Measurements from ENCODE around the gene TNNT1. TPM values are rescaled to one million over a fixed set of nuclear protein-coding genes. Genes with fewer than 3 reads are reported as not detected.
A peak's percentile ranks its signal among the peaks of the same experiment; 100 is the strongest.

Gene TNNT1
- total RNA-seq, 4 donors from 2014 or later, result 4.4 TPM; not detected in 3

DNA sequence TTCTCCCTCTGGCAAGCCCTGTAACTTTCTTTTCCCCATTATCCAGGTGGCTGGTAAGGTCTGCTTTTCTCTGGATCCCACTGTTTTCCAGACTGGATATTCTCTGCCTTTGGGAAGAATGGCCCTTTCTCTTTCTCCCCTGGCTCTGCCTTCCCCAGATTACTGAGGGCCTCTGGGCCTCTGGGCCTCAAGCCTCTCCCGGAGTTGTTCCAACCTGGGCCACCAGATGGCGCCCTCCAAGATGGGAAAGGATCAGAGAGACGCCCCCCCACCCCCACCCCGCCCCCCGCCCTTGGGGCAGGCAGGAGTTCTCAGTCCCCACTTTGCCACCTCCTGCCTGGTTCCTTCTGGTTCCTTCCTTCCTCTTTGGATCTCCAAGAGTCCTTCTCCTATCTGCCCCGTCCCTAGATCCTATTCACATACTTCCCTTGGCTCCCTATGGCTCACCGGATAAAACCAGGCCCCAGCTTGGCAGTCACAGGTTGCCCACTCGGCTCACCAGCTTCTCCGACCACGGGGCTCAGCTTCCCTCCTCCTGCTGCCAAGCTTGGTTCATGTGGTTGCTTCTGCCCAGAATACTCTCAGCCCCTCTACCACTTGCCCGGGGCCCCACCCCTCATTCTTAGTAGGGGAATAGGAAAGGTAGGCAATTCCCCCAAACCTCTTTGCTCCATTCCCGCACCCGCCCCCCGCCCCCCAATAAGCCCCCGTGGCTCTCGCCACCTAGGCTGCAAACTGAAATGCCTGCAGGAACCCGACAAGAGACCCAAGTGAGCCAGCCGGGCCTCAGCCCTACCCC lies 60.3 kb downstream of the TNNT1 start:
- peaks cover 31% of the 10 kb centered on the region for H3K27me3 ChIP-seq
- H3K36me3 ChIP-seq, result peaks cover 0 to 39% of the 10 kb centered on the region in 2 donors
- H3K4me1 ChIP-seq, result peaks cover 0 to 39% (median 19%) of the 10 kb centered on the region in 3 donors
- peak overlapping the region in 3 of 4 donors; percentile 51 to 65 (median 60) for H3K27ac ChIP-seq
- ATAC-seq, result no peak
- 46 to 47% methylated on average over 4 to 7 of the region's 18 CpGs for WGBS, 2 donors (ENCODE audit: low coverage in 1 of 2)
- TF ChIP-seq, protein P1, sequence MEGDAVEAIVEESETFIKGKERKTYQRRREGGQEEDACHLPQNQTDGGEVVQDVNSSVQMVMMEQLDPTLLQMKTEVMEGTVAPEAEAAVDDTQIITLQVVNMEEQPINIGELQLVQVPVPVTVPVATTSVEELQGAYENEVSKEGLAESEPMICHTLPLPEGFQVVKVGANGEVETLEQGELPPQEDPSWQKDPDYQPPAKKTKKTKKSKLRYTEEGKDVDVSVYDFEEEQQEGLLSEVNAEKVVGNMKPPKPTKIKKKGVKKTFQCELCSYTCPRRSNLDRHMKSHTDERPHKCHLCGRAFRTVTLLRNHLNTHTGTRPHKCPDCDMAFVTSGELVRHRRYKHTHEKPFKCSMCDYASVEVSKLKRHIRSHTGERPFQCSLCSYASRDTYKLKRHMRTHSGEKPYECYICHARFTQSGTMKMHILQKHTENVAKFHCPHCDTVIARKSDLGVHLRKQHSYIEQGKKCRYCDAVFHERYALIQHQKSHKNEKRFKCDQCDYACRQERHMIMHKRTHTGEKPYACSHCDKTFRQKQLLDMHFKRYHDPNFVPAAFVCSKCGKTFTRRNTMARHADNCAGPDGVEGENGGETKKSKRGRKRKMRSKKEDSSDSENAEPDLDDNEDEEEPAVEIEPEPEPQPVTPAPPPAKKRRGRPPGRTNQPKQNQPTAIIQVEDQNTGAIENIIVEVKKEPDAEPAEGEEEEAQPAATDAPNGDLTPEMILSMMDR (IDR thresholded peaks at IDR 0.05), result peak in 3 of 4 experiments; percentile 41 to 93 (median 52)
- TF ChIP-seq POLR2A (IDR thresholded peaks at IDR 0.05), result no peak
- H3K4me3 ChIP-seq, result no peak overlapping the region
- H3K9me3 ChIP-seq, result no peaks in the 10 kb centered on the region

DNA sequence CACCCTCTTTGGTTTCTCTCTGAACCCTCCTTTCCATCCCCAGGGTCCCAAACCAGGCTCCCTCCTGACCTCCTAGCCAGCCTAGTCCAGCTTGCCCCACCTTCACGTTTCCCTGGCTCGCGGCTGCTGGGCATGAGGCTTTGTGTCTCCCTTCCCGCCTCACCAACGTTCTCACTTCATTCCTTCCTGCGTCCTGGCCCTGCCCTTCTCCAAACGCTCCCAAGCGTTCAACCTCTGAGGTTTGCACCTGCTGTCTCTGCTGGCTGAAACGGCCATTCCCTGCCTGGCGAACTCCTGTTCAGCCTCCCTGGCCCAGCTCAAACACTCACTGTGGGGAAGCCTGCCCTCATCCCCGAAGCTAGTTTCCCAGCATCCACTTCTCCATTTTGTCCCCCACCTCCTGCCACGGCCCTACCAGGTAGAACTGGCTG lies 61.0 kb downstream of the TNNT1 start:
- 66 to 74% methylated on average over 12 of the region's 12 CpGs for WGBS, 2 donors (ENCODE audit: low coverage in 1 of 2)
- no peaks in the 10 kb centered on the region for H3K9me3 ChIP-seq
- peaks cover 0 to 37% of the 10 kb centered on the region in 2 donors for H3K36me3 ChIP-seq
- H3K4me1 ChIP-seq, result peaks cover 0 to 39% (median 19%) of the 10 kb centered on the region in 3 donors
- H3K4me3 ChIP-seq, result peak overlapping the region in 1 of 2 donors; percentile 53
- peak overlapping the region in 3 of 4 donors; percentile 51 to 65 (median 60) for H3K27ac ChIP-seq
- ATAC-seq, result no peak
- TF ChIP-seq EP300 (IDR thresholded peaks at IDR 0.05) (no peak), POLR2A (IDR thresholded peaks at IDR 0.05) (no peak), POLR2AphosphoS5 (IDR thresholded peaks at IDR 0.05) (no peak)
- TF ChIP-seq, protein P1 (IDR thresholded peaks at IDR 0.05), result no peak
- peaks cover 38% of the 10 kb centered on the region for H3K27me3 ChIP-seq

DNA sequence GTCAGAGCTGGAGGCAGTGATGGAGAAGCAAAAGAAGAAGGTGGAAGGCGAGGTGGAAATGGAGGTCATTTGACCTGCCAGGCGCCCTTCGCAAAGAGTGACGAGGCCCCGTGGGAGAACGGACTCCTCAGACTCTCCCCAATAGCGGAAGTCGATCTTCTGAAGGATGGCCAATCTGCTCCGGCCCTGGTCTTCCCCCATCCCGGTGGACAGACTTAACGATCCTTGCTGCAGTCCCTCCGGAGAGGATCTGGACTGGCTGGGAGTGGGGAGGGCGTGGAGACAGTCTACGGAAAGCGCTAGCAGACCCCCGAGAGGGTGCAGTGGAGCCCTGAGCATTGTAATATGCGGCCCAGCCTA lies 61.5 kb downstream of the TNNT1 start:
- peak overlapping the region; percentile 2 to 53 for H3K4me3 ChIP-seq
- H3K36me3 ChIP-seq, result peaks cover 0 to 32% of the 10 kb centered on the region in 2 donors
- WGBS, 2 donors (ENCODE audit: low coverage in 1 of 2), result 19 to 33% methylated on average over 3 to 6 of the region's 17 CpGs
- H3K4me1 ChIP-seq, result peaks cover 0 to 43% (median 19%) of the 10 kb centered on the region in 3 donors
- ATAC-seq, result peak; percentile 5
- H3K27ac ChIP-seq, result peak overlapping the region in 3 of 4 donors; percentile 51 to 65 (median 60)
- no peak for TF ChIP-seq POLR2A (IDR thresholded peaks at IDR 0.05)
- no peak for TF ChIP-seq EP300 (IDR thresholded peaks at IDR 0.05)
- TF ChIP-seq, protein P1 (IDR thresholded peaks at IDR 0.05), result no peak
- TF ChIP-seq POLR2AphosphoS5 (IDR thresholded peaks at IDR 0.05), result no peak
- no peaks in the 10 kb centered on the region for H3K9me3 ChIP-seq
- H3K27me3 ChIP-seq, result peaks cover 43% of the 10 kb centered on the region

DNA sequence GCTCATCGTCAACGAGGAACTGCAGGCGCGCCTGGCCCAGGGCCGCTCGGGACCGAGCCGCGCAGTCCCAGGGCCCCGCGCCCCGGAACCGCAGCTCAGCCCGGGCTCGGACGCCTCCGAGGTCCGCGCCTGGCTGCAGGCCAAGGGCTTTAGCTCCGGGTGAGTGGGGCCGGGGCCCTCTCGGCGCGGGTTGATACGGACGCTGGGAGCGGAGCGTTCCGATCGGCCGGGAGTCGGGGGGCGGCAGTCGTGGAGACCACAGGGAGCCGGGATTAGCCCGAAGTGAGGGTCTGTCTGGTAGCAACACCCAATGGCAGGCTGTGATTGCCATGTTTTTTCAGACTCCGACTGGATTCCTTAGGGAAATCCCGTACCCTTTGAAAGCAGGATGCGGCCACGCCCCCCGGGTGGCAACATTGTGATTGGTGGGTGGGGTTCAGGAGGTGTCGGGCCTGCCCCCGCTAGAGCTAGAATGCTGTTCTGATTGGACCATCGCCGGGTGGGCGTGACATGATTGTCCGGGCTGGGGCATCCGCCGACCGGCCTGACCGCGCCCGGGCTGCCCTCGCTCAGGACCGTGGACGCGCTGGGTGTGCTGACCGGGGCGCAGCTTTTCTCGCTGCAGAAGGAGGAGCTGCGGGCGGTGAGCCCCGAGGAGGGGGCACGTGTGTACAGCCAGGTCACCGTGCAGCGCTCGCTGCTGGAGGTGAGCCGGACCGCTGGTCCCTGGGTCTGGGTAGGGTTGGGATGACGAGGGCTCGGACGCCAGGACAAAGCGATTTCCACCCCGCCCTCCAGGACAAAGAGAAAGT lies 62.1 kb downstream of the TNNT1 start:
- WGBS, 2 donors (ENCODE audit: low coverage in 1 of 2), result no CpG with 5 or more reads among the region's 74 CpGs
- peaks cover 0 to 49% (median 23%) of the 10 kb centered on the region in 3 donors for H3K4me1 ChIP-seq
- ATAC-seq, result peak; percentile 93
- H3K27ac ChIP-seq, result peak overlapping the region in 3 of 4 donors; percentile 51 to 65 (median 60)
- peak overlapping the region; percentile 16 to 53 for H3K4me3 ChIP-seq
- H3K9me3 ChIP-seq, result no peaks in the 10 kb centered on the region
- peak; percentile 55 for TF ChIP-seq POLR2AphosphoS5 (IDR thresholded peaks at IDR 0.05)
- peak in 1 of 2 donors; percentile 16 for TF ChIP-seq POLR2A (IDR thresholded peaks at IDR 0.05)
- no peak for TF ChIP-seq EP300 (IDR thresholded peaks at IDR 0.05)
- TF ChIP-seq, protein P1 (IDR thresholded peaks at IDR 0.05), result peak in 1 of 4 experiments; percentile 14
- peaks cover 49% of the 10 kb centered on the region for H3K27me3 ChIP-seq
- peaks cover 0 to 26% of the 10 kb centered on the region in 2 donors for H3K36me3 ChIP-seq
